ENCODE results near the gene KRTAP1-1.
"Not testable (repeated sequence)": the region's sequence is repeated elsewhere in the genome, so short reads cannot be mapped to it uniquely, and the experiment has no call there.

KRTAP1-1 gene

DNA sequence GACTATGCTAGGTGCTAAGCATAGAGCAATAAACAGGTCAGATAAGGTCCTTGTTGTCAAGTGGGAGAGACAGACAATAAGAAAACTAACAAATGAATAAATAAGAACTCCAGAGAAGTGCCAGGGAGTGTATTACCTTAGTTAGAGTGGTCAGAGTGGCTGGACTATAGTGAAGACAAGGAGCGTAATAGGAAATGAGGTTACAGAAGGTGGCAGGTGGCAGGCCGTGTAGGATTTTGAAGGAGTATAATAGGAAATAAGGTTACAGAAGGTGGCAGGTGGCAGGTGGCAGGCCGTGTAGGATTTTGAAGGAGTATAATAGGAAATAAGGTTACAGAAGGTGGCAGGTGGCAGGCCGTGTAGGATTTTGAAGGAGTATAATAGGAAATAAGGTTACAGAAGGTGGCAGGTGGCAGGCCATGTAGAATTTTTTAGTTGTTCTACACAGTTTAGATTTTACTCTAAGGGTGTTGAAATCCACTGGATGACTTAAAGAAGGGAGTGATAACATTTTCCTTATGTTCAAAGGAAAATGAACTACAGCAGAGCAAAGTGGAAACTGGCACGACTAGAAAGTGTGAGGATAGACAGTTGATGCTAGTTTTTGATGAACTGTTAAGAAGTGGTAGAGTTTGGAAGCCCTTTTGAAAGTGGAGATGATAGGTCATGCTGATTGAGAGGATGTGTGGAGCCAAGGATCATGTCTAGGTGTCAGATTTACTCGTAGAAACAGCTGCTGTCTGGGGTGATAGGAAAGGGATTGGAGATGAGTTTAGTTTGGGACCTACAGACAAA lies 28.7 kb downstream of the KRTAP1-1 start:
- DNase-seq (ENCODE audit: low spot score): no peak

DNA sequence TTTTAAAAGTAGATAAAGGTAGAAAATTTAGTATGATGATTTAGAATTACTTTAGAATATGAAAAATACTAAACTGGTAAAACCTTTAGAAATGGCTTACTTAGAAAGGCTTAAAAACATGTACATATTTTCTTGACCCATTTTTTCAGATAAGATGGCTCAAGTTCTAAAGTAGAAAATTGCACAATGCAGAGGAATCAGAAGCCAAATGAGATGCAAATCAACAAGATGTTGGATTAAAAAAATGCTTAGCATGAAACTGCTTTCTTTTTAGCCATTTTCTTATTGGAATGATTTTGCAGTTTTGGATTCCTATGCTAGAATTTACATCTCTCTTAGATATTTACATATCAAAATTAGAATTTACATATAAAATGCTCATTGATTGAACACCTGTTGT lies 30.8 kb downstream of the KRTAP1-1 start:
- DNase-seq (ENCODE audit: low spot score): no peak

DNA sequence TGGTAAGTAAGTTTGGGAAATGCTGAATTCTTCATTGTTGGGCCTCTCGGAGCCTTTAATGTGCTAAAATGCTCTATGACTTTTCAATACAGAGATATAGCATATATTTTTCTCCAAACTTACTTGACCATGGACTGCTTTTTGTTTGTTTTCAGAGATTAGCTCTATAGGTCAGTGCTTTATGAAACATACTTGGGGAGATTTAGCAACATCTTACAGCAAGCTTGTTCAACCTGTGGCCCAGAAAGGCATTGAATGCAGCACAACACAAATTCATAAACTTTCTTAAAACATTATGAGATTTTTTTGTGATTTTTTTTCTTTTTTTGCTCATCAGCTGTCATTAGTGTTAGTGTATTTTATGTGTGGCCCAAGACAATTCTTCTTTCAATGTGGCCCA lies 31.3 kb downstream of the KRTAP1-1 start:
- no peak for DNase-seq (ENCODE audit: low spot score)

DNA sequence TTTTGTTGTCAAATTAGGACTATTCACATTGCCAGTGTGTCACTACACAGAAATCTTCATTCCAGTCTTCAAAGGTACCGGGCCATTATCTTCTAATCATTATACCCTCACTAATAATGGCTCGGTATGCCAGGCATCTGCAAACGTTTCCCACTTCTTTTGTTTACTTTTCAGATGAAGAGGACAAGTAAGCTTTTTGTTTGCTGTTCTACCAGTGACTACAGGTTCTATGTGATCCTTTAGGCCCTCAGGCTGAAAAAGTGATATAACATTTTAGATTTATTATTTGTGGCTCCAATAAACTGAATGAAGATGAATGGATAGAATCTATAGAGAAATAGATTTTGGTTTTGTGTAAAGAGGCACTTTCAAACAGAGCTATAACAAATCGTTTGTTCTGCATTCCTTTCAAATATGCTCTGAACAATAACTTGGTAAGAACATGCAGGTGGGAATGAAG lies 31.9 kb downstream of the KRTAP1-1 start:
- no peak for DNase-seq (ENCODE audit: low spot score)

DNA sequence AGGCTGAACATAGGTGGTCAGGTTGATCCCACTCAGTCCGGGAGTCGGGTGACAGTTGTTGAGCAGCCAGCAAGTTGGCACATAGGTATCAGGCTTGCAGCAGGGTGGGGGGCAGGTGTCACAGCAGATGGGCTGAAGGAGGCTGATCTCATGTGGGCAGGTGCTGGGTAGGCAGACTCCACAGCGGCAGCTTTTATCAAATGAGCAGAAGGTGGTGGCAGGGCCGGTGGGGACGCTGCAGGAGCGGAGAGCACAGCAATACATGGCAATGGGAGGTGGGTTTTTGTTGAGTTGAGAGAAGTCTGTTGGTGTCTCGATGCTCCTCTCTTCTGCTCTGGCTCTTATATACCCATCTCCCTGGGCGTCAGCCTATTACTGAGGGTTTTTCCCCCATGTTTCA lies 32.4 kb downstream of the KRTAP1-1 start, which contains the start of gene KRTAP3-1:
TSS of gene KRTAP3-1 (minus strand) at position 318 of the 400 bp plus-strand sequence. CDS start at position 264, 54 bp downstream.
- DNase-seq (ENCODE audit: low spot score): no peak

DNA sequence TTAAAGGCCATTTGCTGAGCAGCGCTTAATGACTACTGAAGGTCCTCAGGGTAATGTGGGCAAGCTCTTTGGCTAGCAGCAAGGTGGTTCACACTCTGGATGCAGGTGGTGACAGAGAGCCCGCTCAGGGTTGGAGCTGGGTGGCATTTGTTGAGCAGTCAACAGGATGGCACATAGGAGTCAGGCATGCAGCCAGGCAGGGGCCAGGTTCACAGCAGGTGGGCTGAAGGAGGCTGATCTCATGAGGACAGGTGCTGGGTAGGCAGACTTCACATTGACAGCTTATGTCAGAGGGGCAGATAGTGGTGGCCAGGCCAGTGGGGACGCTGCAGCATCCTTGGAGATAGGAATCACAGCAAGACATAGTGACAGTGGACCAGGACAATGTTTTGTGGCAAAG lies 36.9 kb downstream of the KRTAP1-1 start:
- no peak for DNase-seq (ENCODE audit: low spot score)

DNA sequence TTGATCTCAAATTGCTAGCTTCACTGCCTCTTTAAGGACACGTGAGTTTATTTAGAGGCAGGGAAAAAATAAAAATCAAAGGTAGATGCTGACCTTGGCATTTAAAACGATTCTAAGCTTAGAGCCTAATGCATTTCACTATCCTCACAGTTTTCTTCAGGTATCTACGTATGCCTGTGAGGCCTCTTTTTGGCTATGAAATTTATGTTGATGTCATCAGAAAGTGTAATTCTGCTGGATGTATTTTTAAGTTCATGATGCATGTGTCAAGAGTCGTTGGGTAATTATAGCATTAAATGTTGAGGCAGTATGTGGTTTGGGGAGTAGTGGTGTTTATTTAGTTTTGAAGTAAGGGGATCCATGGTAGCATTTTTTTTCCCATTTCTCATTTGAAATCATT lies 37.3 kb downstream of the KRTAP1-1 start:
- DNase-seq (ENCODE audit: low spot score): no peak

DNA sequence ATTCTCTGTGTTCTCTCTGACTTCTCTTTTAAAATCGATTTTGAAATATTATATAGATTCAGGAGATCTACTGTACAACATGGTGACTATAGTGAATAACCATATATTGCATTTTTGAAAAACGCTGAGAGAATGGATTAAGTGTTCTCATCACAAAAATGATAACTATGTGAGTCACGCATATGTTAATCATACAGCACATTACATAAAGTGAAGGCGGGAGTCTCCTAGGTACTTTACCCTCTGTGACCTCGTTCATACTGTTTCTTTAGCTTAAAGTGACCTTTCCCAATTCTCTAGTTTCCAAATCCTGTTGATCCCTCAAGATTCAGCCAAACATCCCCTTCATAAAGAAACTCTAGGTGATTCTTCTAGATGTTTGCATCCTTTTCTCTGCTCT lies 38.4 kb downstream of the KRTAP1-1 start:
- no peak for DNase-seq (ENCODE audit: low spot score)

DNA sequence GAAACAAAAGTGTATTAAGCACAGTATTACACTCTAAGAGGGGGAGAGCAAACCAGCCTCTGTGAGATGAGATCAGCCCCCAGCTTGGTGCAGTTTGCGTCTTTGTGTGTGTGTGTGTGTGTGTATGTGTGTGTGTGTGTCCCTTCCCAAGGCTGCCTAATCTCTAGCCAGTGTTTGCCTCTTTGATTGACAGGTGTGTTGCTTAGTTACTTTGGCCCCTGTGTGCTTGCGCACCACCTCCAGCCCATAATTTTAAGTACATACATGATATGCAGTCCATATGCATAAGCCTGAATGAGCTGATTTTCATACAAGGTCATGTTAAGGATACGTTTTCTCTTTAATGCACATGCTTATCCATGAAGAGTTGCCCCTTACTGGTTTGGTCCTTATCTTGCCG lies 39.5 kb downstream of the KRTAP1-1 start:
- no peak for DNase-seq (ENCODE audit: low spot score)

DNA sequence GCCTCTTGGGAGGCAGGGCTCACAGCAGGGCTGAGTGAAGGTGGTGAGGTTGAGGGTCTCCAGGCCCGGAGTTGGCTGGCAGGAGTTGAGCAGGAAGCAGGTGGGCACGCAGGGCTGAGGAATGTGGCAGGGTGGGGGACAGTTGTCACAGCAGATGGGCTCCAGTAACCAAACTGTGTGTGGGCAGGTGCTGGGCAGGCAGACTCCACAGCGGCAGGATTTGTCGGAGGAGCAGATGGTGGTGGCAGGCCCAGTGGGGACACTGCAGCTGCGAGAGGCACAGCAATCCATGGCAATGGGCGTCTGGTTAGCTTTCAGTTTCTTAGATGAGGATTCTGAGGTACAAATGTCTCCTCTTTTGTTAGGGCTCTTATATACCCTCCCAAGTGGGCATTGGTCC lies 41.7 kb downstream of the KRTAP1-1 start, which contains the start of gene KRTAP3-2:
TSS of gene KRTAP3-2 (minus strand) at position 344 of the 400 bp plus-strand sequence. CDS start at position 291, 53 bp downstream.
- DNase-seq (ENCODE audit: low spot score): not testable (repeated sequence)

DNA sequence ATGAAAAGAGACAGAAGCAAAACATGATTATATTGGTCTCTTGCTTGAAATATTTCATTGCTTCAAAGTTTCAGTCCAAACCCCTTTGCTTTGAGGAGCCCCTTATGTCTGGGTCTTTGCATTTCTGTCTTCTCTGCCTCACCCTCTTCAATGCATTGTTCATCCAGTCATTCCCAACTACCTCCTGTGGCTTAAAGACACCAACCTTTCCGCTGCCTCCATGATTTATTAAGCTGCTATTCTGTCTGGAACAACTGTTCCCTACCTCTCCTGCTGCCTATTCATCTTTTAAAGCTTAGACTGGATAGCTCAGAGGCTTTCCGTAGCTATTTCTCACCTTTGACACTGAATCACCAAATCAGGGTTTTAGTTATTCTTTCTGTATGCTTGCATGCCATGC lies 43.9 kb downstream of the KRTAP1-1 start:
- DNase-seq (ENCODE audit: low spot score): no peak

DNA sequence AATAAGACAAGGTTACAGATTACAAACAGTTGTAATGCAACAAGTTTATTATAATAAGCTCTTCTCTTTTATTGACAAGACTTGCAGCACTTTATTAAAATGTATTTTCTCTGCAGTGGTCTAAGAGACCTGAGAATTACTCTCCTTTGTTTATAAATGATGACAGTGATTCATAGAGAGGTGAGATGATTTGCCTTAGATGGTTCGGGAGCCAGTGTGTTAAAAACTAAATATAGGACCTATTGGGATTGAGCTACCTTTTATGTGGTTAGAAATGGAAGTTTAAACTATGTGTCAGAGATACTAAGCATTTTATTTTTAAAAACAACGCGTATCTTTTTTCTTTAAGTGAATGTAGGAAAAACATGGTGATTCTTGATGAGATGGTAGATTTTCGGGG lies 44.4 kb downstream of the KRTAP1-1 start:
- no peak for DNase-seq (ENCODE audit: low spot score)

DNA sequence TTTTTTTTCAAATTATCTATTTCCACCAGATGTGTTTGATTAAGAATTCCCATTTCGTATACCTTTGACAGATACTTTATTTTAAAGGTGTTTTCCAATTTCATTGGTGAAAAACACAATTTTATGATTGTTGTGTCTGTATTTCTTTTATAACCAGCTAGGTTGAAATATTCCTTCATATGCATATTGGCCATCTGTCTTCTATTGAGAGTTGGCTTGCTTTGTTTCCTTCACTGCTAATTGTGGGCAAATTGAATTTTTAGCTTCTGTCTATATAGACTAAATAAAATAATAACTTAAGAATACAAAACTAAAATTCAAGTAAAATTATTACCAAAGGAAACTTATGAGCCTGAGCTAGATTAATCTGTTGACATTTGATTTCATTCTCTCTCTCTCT lies 46.1 kb downstream of the KRTAP1-1 start:
- no peak for DNase-seq (ENCODE audit: low spot score)

DNA sequence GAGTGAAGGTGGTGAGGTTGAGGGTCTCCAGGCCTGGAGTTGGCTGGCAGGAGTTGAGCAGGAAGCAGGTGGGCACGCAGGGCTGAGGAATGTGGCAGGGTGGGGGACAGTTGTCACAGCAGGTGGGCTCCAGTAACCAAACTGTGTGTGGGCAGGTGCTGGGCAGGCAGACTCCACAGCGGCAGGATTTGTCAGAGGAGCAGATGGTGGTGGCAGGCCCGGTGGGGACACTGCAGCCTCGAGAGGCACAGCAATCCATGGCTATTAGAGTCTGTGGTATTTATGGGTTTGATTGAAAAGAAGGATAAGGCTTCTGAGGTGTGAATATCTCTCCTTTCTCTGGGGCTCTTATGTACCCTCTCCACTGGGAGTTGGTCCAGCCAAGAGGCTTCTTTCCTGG lies 47.4 kb downstream of the KRTAP1-1 start, which contains the start of gene KRTAP3-3:
TSS of gene KRTAP3-3 (minus strand) at position 326 of the 400 bp plus-strand sequence. CDS start at position 259, 67 bp downstream.
- DNase-seq (ENCODE audit: low spot score): no peak

DNA sequence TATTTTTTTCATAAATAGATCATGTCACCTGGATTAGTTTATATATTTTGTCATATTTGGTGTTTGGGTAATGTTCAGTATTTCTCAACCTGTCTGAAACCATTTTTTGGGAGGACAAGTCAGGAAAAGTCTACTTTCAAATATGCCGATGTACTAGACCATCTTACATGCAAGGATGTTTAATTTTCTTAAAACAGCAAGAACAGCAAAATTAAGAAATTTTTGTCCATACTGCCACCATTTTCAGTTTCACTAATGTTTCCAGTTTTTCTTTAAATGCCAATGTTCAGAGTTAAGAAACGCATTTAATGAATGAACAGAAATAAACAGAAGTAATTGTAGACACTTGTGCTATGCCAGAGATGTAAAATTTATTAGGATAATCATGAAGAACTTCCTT lies 48.2 kb downstream of the KRTAP1-1 start:
- DNase-seq (ENCODE audit: low spot score): no peak

DNA sequence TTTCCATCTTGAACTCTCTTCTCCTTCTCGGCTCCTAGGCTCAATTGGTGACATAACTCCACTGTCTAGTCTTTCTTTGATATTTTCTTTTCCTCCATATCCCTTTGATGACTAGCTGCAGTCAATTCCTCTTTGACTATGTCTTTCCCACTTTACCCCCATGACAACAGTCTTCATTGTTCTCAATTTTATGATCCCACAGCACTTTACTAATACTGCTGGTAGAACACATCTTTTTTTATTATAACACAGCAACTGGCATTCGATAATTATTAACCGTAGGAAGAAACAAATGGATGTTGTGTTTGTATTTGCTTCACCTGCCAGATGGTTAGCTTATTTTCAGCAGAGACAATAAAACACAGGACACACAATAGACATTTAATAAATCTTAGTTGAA lies 48.6 kb downstream of the KRTAP1-1 start:
- DNase-seq (ENCODE audit: low spot score): no peak
